ENCODE data around the gene TMEM117. TPM values are rescaled to one million over a fixed set of nuclear protein-coding genes. Genes with fewer than 3 reads are reported as not detected.
"Not testable (repeated sequence)": the region's sequence is repeated elsewhere in the genome, so short reads cannot be mapped to it uniquely, and the experiment has no call there.

Gene TMEM117
- polyA plus RNA-seq, 1 donor (not counting 4 experiments of a cell fraction or from before 2014, with no cell fraction given): 8.5 TPM

GRCh38 chr12:44038411-44038810 lies 202.5 kb downstream of the TMEM117 start:
- Histone ChIP-seq H3K4me1 (ENCODE audit: control insufficient read depth, extremely low read depth, insufficient read depth, low read length) (no peaks in the 10 kb centered on the region), H3K36me3 (ENCODE audit: control insufficient read depth in 2 of 2, extremely low read depth in 1 of 2, insufficient read depth in 2 of 2, low read length in 2 of 2) (no peaks in the 10 kb centered on the region), H3K4me3 (ENCODE audit: control insufficient read depth in 2 of 3, extremely low read depth in 1 of 3, insufficient read depth in 2 of 3, low read depth in 1 of 3, low read length in 3 of 3) (no peak overlapping the region), H3K27me3 (ENCODE audit: control insufficient read depth, extremely low read depth, insufficient read depth, low read length) (no peaks in the 10 kb centered on the region), H3K27ac (ENCODE audit: control insufficient read depth, insufficient read depth, low read length) (no peak overlapping the region), H2AFZ (ENCODE audit: control insufficient read depth, low read length) (no peak overlapping the region), H3K9me3 (ENCODE audit: control insufficient read depth, low read depth, low read length) (no peaks in the 10 kb centered on the region), H4K20me1 (ENCODE audit: control insufficient read depth, extremely low read depth, insufficient read depth, low read length) (no peaks in the 10 kb centered on the region), H3K9me1 (ENCODE audit: control insufficient read depth, extremely low read depth, insufficient read depth, low read length) (no peaks in the 10 kb centered on the region), H3K4me2 (ENCODE audit: control insufficient read depth, extremely low read depth, insufficient read depth, low read depth, low read length) (no peak overlapping the region), H3K9ac (ENCODE audit: control insufficient read depth, extremely low read depth, insufficient read depth, low read length) (no peak overlapping the region), H3K79me2 (ENCODE audit: control insufficient read depth, insufficient read depth, low read length) (no peaks in the 10 kb centered on the region)
- dilution Hi-C loops (cut with MboI; ENCODE audit: extremely low pct_ligation_motif_present, low sequenced_read_pairs): no loop called here
- TF ChIP-seq CTCF (optimal IDR thresholded peaks at IDR 0.05 in 1 of 3, IDR thresholded peaks at IDR 0.05 in 1 of 3, conservative IDR thresholded peaks at IDR 0.05 in 1 of 3; ENCODE audit: extremely low read depth in 1 of 3, insufficient read depth in 2 of 3, low read length in 3 of 3) (no peak), EZH2 (IDR thresholded peaks at IDR 0.05; ENCODE audit: low read length) (no peak)
- FAIRE-seq (no peak), DNase-seq (ENCODE audit: low read depth, low spot score) (no peak)

- H3K4me1 ChIP-seq (ENCODE audit: control insufficient read depth, extremely low read depth, insufficient read depth, low read length); H4K20me1 ChIP-seq (ENCODE audit: control insufficient read depth, extremely low read depth, insufficient read depth, low read length); H3K4me2 ChIP-seq (ENCODE audit: control insufficient read depth, extremely low read depth, insufficient read depth, low read depth, low read length); H3K27ac ChIP-seq (ENCODE audit: control insufficient read depth, insufficient read depth, low read length); H3K79me2 ChIP-seq (ENCODE audit: control insufficient read depth, insufficient read depth, low read length); H3K9ac ChIP-seq (ENCODE audit: control insufficient read depth, extremely low read depth, insufficient read depth, low read length); H3K9me3 ChIP-seq (ENCODE audit: control insufficient read depth, low read depth, low read length); H3K9me1 ChIP-seq (ENCODE audit: control insufficient read depth, extremely low read depth, insufficient read depth, low read length); H2AFZ ChIP-seq (ENCODE audit: control insufficient read depth, low read length); H3K27me3 ChIP-seq (ENCODE audit: control insufficient read depth, extremely low read depth, insufficient read depth, low read length); H3K4me3 ChIP-seq (ENCODE audit: control insufficient read depth in 2 of 3, extremely low read depth in 1 of 3, insufficient read depth in 2 of 3, low read depth in 1 of 3, low read length in 3 of 3); DNase-seq (ENCODE audit: low read depth, low spot score); FAIRE-seq; dilution Hi-C loops (cut with MboI; ENCODE audit: extremely low pct_ligation_motif_present, low sequenced_read_pairs); H3K36me3 ChIP-seq (ENCODE audit: control insufficient read depth in 2 of 2, extremely low read depth in 1 of 2, insufficient read depth in 2 of 2, low read length in 2 of 2): not testable (repeated sequence)
Observed at GRCh38 chr12:44044491-44044890, 208.6 kb downstream of the TMEM117 start.

GRCh38 chr12:44046732-44047417 lies 211.0 kb downstream of the TMEM117 start:
- H2AFZ ChIP-seq (ENCODE audit: control insufficient read depth, low read length): no peak overlapping the region
- no peak overlapping the region for H3K4me2 ChIP-seq (ENCODE audit: control insufficient read depth, extremely low read depth, insufficient read depth, low read depth, low read length)
- H3K36me3 ChIP-seq (ENCODE audit: control insufficient read depth in 2 of 2, extremely low read depth in 1 of 2, insufficient read depth in 2 of 2, low read length in 2 of 2): peaks cover 0 to 1% of the 10 kb centered on the region in 2 experiments
- no peaks in the 10 kb centered on the region for H3K9me3 ChIP-seq (ENCODE audit: control insufficient read depth, low read depth, low read length)
- no peak for TF ChIP-seq CTCF (optimal IDR thresholded peaks at IDR 0.05 in 1 of 3, IDR thresholded peaks at IDR 0.05 in 1 of 3, conservative IDR thresholded peaks at IDR 0.05 in 1 of 3; ENCODE audit: extremely low read depth in 1 of 3, insufficient read depth in 2 of 3, low read length in 3 of 3)
- TF ChIP-seq EZH2 (IDR thresholded peaks at IDR 0.05; ENCODE audit: low read length): no peak
- H3K27me3 ChIP-seq (ENCODE audit: control insufficient read depth, extremely low read depth, insufficient read depth, low read length): no peaks in the 10 kb centered on the region
- FAIRE-seq: no peak
- H3K79me2 ChIP-seq (ENCODE audit: control insufficient read depth, insufficient read depth, low read length): no peaks in the 10 kb centered on the region
- DNase-seq (ENCODE audit: low read depth, low spot score): no peak
- H4K20me1 ChIP-seq (ENCODE audit: control insufficient read depth, extremely low read depth, insufficient read depth, low read length): no peaks in the 10 kb centered on the region
- no peak overlapping the region for H3K4me3 ChIP-seq (ENCODE audit: control insufficient read depth in 2 of 3, extremely low read depth in 1 of 3, insufficient read depth in 2 of 3, low read depth in 1 of 3, low read length in 3 of 3)
- no peaks in the 10 kb centered on the region for H3K9me1 ChIP-seq (ENCODE audit: control insufficient read depth, extremely low read depth, insufficient read depth, low read length)
- dilution Hi-C loops (cut with MboI; ENCODE audit: extremely low pct_ligation_motif_present, low sequenced_read_pairs): no loop called here
- H3K4me1 ChIP-seq (ENCODE audit: control insufficient read depth, extremely low read depth, insufficient read depth, low read length): no peaks in the 10 kb centered on the region
- no peak overlapping the region for H3K9ac ChIP-seq (ENCODE audit: control insufficient read depth, extremely low read depth, insufficient read depth, low read length)
- H3K27ac ChIP-seq (ENCODE audit: control insufficient read depth, insufficient read depth, low read length): no peak overlapping the region

All from keratinocyte (primary cell).